Measurements from ENCODE around the gene MVB12B. TPM values are rescaled to one million over a fixed set of nuclear protein-coding genes. Genes with fewer than 3 reads are reported as not detected.
"Not testable (repeated sequence)": the region's sequence is repeated elsewhere in the genome, so short reads cannot be mapped to it uniquely, and the experiment has no call there.

MVB12B gene
- total RNA-seq, 4 donors from 2014 or later, result 7.9 to 28.9 (median 14.4) TPM

GRCh38 chr9:126549246-126550006, 222.8 kb downstream of the MVB12B start:
- Histone ChIP-seq H3K27me3 (no peaks in the 10 kb centered on the region), H3K9me3 (no peaks in the 10 kb centered on the region), H3K4me1 (no peaks in the 10 kb centered on the region), H3K36me3 (no peaks in the 10 kb centered on the region), H3K27ac (no peak overlapping the region), H3K4me3 (no peak overlapping the region)
- DNase-seq, result no peak
- TF ChIP-seq CTCF (IDR thresholded peaks at IDR 0.05), result no peak
- TF ChIP-seq POLR2A (IDR thresholded peaks at IDR 0.05), result no peak

GRCh38 chr9:126550891-126551351, 224.3 kb downstream of the MVB12B start:
- no peak for TF ChIP-seq POLR2A (IDR thresholded peaks at IDR 0.05)
- TF ChIP-seq CTCF (IDR thresholded peaks at IDR 0.05), result no peak
- Histone ChIP-seq H3K36me3 (no peaks in the 10 kb centered on the region), H3K4me1 (no peaks in the 10 kb centered on the region), H3K4me3 (no peak overlapping the region), H3K27me3 (no peaks in the 10 kb centered on the region), H3K9me3 (no peaks in the 10 kb centered on the region), H3K27ac (no peak overlapping the region)
- no peak for DNase-seq

DNA sequence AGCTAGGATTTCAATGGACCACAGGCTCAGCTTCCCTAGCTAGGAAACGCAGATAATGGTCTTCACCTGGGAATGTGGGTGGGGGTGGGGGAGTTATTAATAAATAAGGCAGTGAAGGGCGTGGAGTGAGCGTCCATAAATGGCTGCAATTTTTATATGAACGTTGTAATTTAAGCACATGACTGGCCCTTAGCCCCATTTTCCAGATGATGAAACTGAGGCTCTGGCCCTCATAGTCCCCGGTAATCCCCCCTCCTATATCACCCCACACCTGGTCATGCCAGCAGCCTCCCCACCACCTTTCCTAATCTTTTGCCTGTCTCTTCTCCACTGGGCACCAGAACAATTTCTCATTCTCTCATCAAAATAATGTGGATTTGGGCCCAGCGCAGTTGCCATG, 225.2 kb downstream of the MVB12B start:
- no peak overlapping the region for H3K27ac ChIP-seq
- H3K9me3 ChIP-seq, result no peaks in the 10 kb centered on the region
- H3K4me1 ChIP-seq, result no peaks in the 10 kb centered on the region
- no peak for TF ChIP-seq CTCF (IDR thresholded peaks at IDR 0.05)
- TF ChIP-seq POLR2A (IDR thresholded peaks at IDR 0.05), result no peak
- no peaks in the 10 kb centered on the region for H3K36me3 ChIP-seq
- DNase-seq, result no peak
- no peaks in the 10 kb centered on the region for H3K27me3 ChIP-seq
- no peak overlapping the region for H3K4me3 ChIP-seq

- Histone ChIP-seq H3K27ac (no peak overlapping the region), H3K4me3 (no peak overlapping the region), H3K4me1 (no peaks in the 10 kb centered on the region), H3K27me3 (no peaks in the 10 kb centered on the region), H3K36me3 (no peaks in the 10 kb centered on the region), H3K9me3 (no peaks in the 10 kb centered on the region)
- DNase-seq, result no peak
- TF ChIP-seq POLR2A (IDR thresholded peaks at IDR 0.05) (no peak), CTCF (IDR thresholded peaks at IDR 0.05) (no peak)
These were observed 227.7 kb downstream of the MVB12B start for GRCh38 chr9:126554292-126554691.

GRCh38 chr9:126555421-126555820, 228.8 kb downstream of the MVB12B start:
- not testable (repeated sequence) for H3K27me3 ChIP-seq, H3K36me3 ChIP-seq, H3K9me3 ChIP-seq, H3K27ac ChIP-seq, DNase-seq, H3K4me1 ChIP-seq, H3K4me3 ChIP-seq
- TF ChIP-seq CTCF (IDR thresholded peaks at IDR 0.05), result peak in 1 of 6 experiments; percentile 4

Small RNA genes within 50 kb of the gene (small RNA-seq; reads per million reads assigned to genes)
- gene RF00108, result 0 to 0.06 reads per million in 2 donors

Data from Peyer's patch (tissue), 4 donors.